DMS 273 (cell line): ENCODE measurements around the gene GNGT2.
"Not testable (repeated sequence)": the region's sequence is repeated elsewhere in the genome, so short reads cannot be mapped to it uniquely, and the experiment has no call there.

ENCODE experiments used
- DNase-seq: peaks from one replicate; lab custom pipeline; 2025; ENCODE audit not compliant: unreplicated experiment; lab: John Stamatoyannopoulos, UW

Gene GNGT2

GRCh38 chr17:49180998-49181635, 29.3 kb downstream of the GNGT2 start:
- DNase-seq, result no peak

GRCh38 chr17:49180303-49180702, 30.1 kb downstream of the GNGT2 start:
- DNase-seq, result peak; percentile 82

GRCh38 chr17:49175978-49176377, 34.4 kb downstream of the GNGT2 start:
- DNase-seq, result not testable (repeated sequence)

- DNase-seq, result not testable (repeated sequence)
These were observed 39.7 kb downstream of the GNGT2 start for GRCh38 chr17:49170711-49171110.

- no peak for DNase-seq
These were observed 40.2 kb downstream of the GNGT2 start for GRCh38 chr17:49170216-49170615.

GRCh38 chr17:49168706-49169105, 41.7 kb downstream of the GNGT2 start:
- no peak for DNase-seq

- no peak for DNase-seq
These were observed 45.2 kb downstream of the GNGT2 start for GRCh38 chr17:49165143-49165542.

- DNase-seq, result peak; percentile 24
These were observed 47.5 kb downstream of the GNGT2 start for GRCh38 chr17:49162866-49163265.

- DNase-seq, result no peak
These were observed 52.6 kb downstream of the GNGT2 start for GRCh38 chr17:49157784-49158183.

- DNase-seq, result no peak
These were observed 54.1 kb downstream of the GNGT2 start for GRCh38 chr17:49156256-49156655.
